HepG2 (cell line): ENCODE results near the gene KRCC1. TPM values are rescaled to one million over a fixed set of nuclear protein-coding genes. Genes with fewer than 3 reads are reported as not detected.

Experiments used
- ATAC-seq: fragments of 200-7000 bp; cut with Tn5 transposase; 3 replicates; pipeline ENCODE4 v1.9.1; 2020; ENCODE audit warnings: mild to moderate bottlenecking, moderate library complexity
- BruUV-seq: library from RNA; stranded (reverse); fragments of 400-500 nt; replicated peaks from 2 replicates; lab custom pipeline; 2021; lab: Mats Ljungman, UMichigan
- CTCF ChIA-PET: fragments of 300-600 bp; formaldehyde crosslinking; extraction: SDS; loops from one replicate; lab custom pipeline; 2021; ENCODE audit warnings: low total read pairs, inconsistent platforms, low intra/inter-chr PET ratio; lab: Yijun Ruan, JAX
- POLR2A ChIA-PET: fragments of 350-600 bp; sonication (Branson Sonifier 250); formaldehyde crosslinking; loops from one replicate; lab custom pipeline; 2020; ENCODE audit warnings: antibody characterized with exemption, inconsistent platforms; lab: Yijun Ruan, JAX
- DNase-seq: peaks from one replicate; pipeline ENCODE4 v3.0.0-alpha.2; 2015; ENCODE audit warnings: low spot score
- FAIRE-seq: peaks from 3 replicates; lab custom pipeline; 2011; peaks lifted over from hg19 to GRCh38; lab: Jason Lieb, UNC
- H2AFZ ChIP-seq: one replicate; pipeline ENCODE4 v1.6.1; 2011; ENCODE audit warnings: low read length, inconsistent platforms
- H3K27ac ChIP-seq: fragments of 300-600 bp; 3 replicates; pipeline ENCODE4 v1.8.0; 2011; ENCODE audit warnings: mixed run types, mild to moderate bottlenecking, mixed read lengths, low read length, inconsistent platforms; ENCODE audit not compliant: insufficient read depth; ENCODE audit errors: extremely low read length
- H3K27me3 ChIP-seq, 2 experiments: fragments of 200-600 bp in 1 of 2; 2 replicates in 1 of 2; 3 replicates in 1 of 2; pipeline versions ENCODE4 v1.6.0 to v1.8.0; 2011; ENCODE audit warnings: low read length in 2 of 2, mild to moderate bottlenecking in 2 of 2, moderate library complexity in 2 of 2, inconsistent platforms in 1 of 2; ENCODE audit not compliant: insufficient read depth in 2 of 2, control insufficient read depth in 1 of 2
- H3K36me3 ChIP-seq, 2 experiments: fragments of 200-600 bp in 1 of 2; replicated peaks in 1 of 2; 2 replicates in 1 of 2; 3 replicates in 1 of 2; pipeline versions ENCODE4 v1.5.1 to v1.8.0; 2011; ENCODE audit warnings: low read length in 2 of 2, inconsistent platforms in 1 of 2; ENCODE audit not compliant: insufficient read depth in 2 of 2, control insufficient read depth in 1 of 2
- H3K4me1 ChIP-seq: 2 replicates; pipeline ENCODE4 v1.5.1; 2012; ENCODE audit warnings: low read length, inconsistent platforms; ENCODE audit not compliant: insufficient read depth
- H3K4me2 ChIP-seq: 2 replicates; pipeline ENCODE4 v1.6.0; 2011; ENCODE audit warnings: low read depth, low read length, inconsistent platforms
- H3K4me3 ChIP-seq, 3 experiments: fragments of 200-600 bp in 1 of 3; sonication (generic), shearing (Covaris generic) in 1 of 3; replicated peaks in 1 of 3; 2 replicates each; pipeline ENCODE4 v1.5.1; 2011 to 2016; ENCODE audit warnings: low read length in 3 of 3, inconsistent platforms in 2 of 3, low read depth in 2 of 3, mild to moderate bottlenecking in 2 of 3, control low read depth in 1 of 3, mixed read lengths in 1 of 3; ENCODE audit not compliant: insufficient read depth in 1 of 3
- H3K79me2 ChIP-seq: one replicate; pipeline ENCODE4 v1.6.1; 2011; ENCODE audit warnings: low read length, inconsistent platforms; ENCODE audit not compliant: insufficient read depth
- H3K9ac ChIP-seq: 2 replicates; pipeline ENCODE4 v1.6.0; 2011; ENCODE audit warnings: mild to moderate bottlenecking, low read depth, low read length, inconsistent platforms; ENCODE audit not compliant: insufficient read depth
- H3K9me3 ChIP-seq: 2 replicates; pipeline ENCODE4 v1.5.1; 2012; ENCODE audit warnings: mild to moderate bottlenecking, low read length
- H4K20me1 ChIP-seq: 2 replicates; pipeline ENCODE4 v1.6.0; 2011; ENCODE audit warnings: inconsistent platforms, mild to moderate bottlenecking, low read length, moderate library complexity; ENCODE audit not compliant: insufficient read depth
- ATF3 ChIP-seq: sonication (generic); formaldehyde crosslinking; IDR thresholded peaks from 2 replicates; pipeline ENCODE4 v1.4.0; 2020; ENCODE audit warnings: missing genetic modification reagents
- ATRX ChIP-seq: sonication (generic); formaldehyde crosslinking; IDR thresholded peaks from 2 replicates; pipeline ENCODE4 v1.4.0; 2020; ENCODE audit warnings: missing genetic modification reagents, borderline replicate concordance
- CEBPZ ChIP-seq: IDR thresholded peaks from 2 replicates; pipeline ENCODE4 v1.6.1; 2012; ENCODE audit warnings: low read length, improper control_type of control experiment
- HOXA5 ChIP-seq: sonication (generic); formaldehyde crosslinking; IDR thresholded peaks from 2 replicates; pipeline ENCODE4 v1.4.0; 2020; ENCODE audit warnings: missing genetic modification reagents
- KLF6 ChIP-seq: IDR thresholded peaks from 2 replicates; pipeline ENCODE4 v1.8.0; 2016; ENCODE audit warnings: missing biosample characterization, missing genetic modification reagents
- NBN ChIP-seq: fragments of 450-650 bp; conservative IDR thresholded peaks from 2 replicates; pipeline ENCODE4 v1.6.1; 2017
- NR2F6 ChIP-seq, 2 experiments: IDR thresholded peaks; 2 replicates each; pipeline ENCODE4 v1.6.1; 2016; ENCODE audit warnings: antibody characterized with exemption in 1 of 2, mild to moderate bottlenecking in 1 of 2
- RCOR2 ChIP-seq: IDR thresholded peaks from 2 replicates; pipeline ENCODE4 v1.6.1; 2016; ENCODE audit warnings: missing biosample characterization, missing genetic modification reagents
- SRF ChIP-seq: IDR thresholded peaks from 2 replicates; pipeline ENCODE4 v1.6.1; 2011; ENCODE audit warnings: mild to moderate bottlenecking, low read depth, low read length, moderate library complexity
- THAP11 ChIP-seq: IDR thresholded peaks from 2 replicates; pipeline ENCODE4 v1.6.1; 2016; ENCODE audit warnings: missing biosample characterization, missing genetic modification reagents
- TP53 ChIP-seq: sonication (generic); formaldehyde crosslinking; conservative IDR thresholded peaks from 2 replicates; pipeline ENCODE4 v1.4.0; 2020; ENCODE audit warnings: missing genetic modification reagents
- ZKSCAN8 ChIP-seq: IDR thresholded peaks from 2 replicates; pipeline ENCODE4 v1.6.1; 2016; ENCODE audit warnings: borderline replicate concordance, missing genetic modification reagents, missing compliant biosample characterization
- ZNF142 ChIP-seq: sonication (generic); formaldehyde crosslinking; IDR thresholded peaks from 2 replicates; pipeline ENCODE4 v1.4.0; 2020; ENCODE audit warnings: missing genetic modification reagents
- ZNF414 ChIP-seq: sonication (generic); formaldehyde crosslinking; IDR thresholded peaks from 2 replicates; pipeline ENCODE4 v1.5.0; 2020; ENCODE audit warnings: missing genetic modification reagents
- WGBS: methylation state at CpG from one replicate; pipeline ENCODE4 v1.1.6; 2017; ENCODE audit warnings: low lambda C conversion rate; 5-methylcytosine and 5-hydroxymethylcytosine counted together
- in situ Hi-C: cut with HindIII; loops from 2 replicates; pipeline ENCODE4 v1.10.0; 2017; ENCODE audit warnings: low pct_unique_long_range_greater_than_20kb; ENCODE audit not compliant: extremely low pct_ligation_motif_present
- intact Hi-C: fragments of 100-400 bp; cut with micrococcal nuclease; formaldehyde crosslinking; loops from one replicate; pipeline ENCODE4 v1.10.0; 2022; ENCODE audit not compliant: unreplicated experiment
- polyA plus RNA-seq, 8 experiments: library from polyadenylated mRNA; depleted of rRNA in 3 of 8; stranded (reverse) in 7 of 8; unstranded in 1 of 8; fragments of >200 nt; fragmentation: Illumina TruSeq in 4 of 8; extraction: Trizol in 4 of 8; gene quantifications; 2 replicates each; pipeline versions ENCODE4 v1.2.1 to v1.2.3, GENCODE V29; 2011 to 2016; ENCODE audit warnings: low read depth in 4 of 8, missing spikeins in 1 of 8, mixed read lengths in 1 of 8; ENCODE audit not compliant: insufficient read depth in 1 of 8
- total RNA-seq, 5 experiments: library from RNA; depleted of rRNA; stranded (reverse); fragments of >200 nt; fragmentation: Illumina TruSeq; extraction: Trizol; gene quantifications; 2 replicates each; pipeline ENCODE4 v1.2.3, GENCODE V29; 2016; ENCODE audit warnings: low read depth in 1 of 5

KRCC1 gene
- total and polyA plus RNA-seq, 2 of the 13 experiments (the other 11 are each of a cell fraction or from before 2014, with no cell fraction given), result 6.5 to 7.7 TPM

- no peak for TF ChIP-seq HOXA5 (CRISPR knock-in tag)
Observed at GRCh38 chr2:88027697-88028389, 27.7 kb downstream of the KRCC1 start (continued).

- no peak overlapping the region for H3K4me2 ChIP-seq
- ATAC-seq (no peak), DNase-seq (no peak), FAIRE-seq (no peak)
- no peak overlapping the region for H3K9ac ChIP-seq
- H2AFZ ChIP-seq, result no peak overlapping the region
- peaks cover 17% of the 10 kb centered on the region for H3K4me1 ChIP-seq
- H3K36me3 ChIP-seq, result no peaks in the 10 kb centered on the region
- 89% methylated on average over 6 of the region's 6 CpGs for WGBS
- in situ Hi-C loops (no loop called here), intact Hi-C loops (no loop called here)
- CTCF ChIA-PET, result no interaction called here
- POLR2A ChIA-PET, result no interaction called here
- no peaks in the 10 kb centered on the region for H4K20me1 ChIP-seq
- no peaks in the 10 kb centered on the region for H3K9me3 ChIP-seq
- H3K4me3 ChIP-seq, result no peak overlapping the region
- H3K27me3 ChIP-seq, result no peaks in the 10 kb centered on the region
- H3K79me2 ChIP-seq, result no peaks in the 10 kb centered on the region
- no TSS peak for BruUV-seq
- no peak overlapping the region for H3K27ac ChIP-seq
- TF ChIP-seq THAP11 (CRISPR knock-in tag), result no peak
- TF ChIP-seq NR2F6 (IDR thresholded peaks at IDR 0.05), result no peak
- no peak for TF ChIP-seq NR2F6 (CRISPR knock-in tag; IDR thresholded peaks at IDR 0.05)
- no peak for TF ChIP-seq RCOR2
- no peak for TF ChIP-seq ZNF142
- TF ChIP-seq KLF6 (CRISPR knock-in tag), result no peak
- no peak for TF ChIP-seq ZKSCAN8 (CRISPR knock-in tag)
- no peak for TF ChIP-seq ZNF414 (CRISPR knock-in tag)
- TF ChIP-seq ATRX, result no peak
- TF ChIP-seq TP53 (CRISPR knock-in tag), result no peak
- TF ChIP-seq ATF3 (CRISPR knock-in tag), result no peak
- no peak for TF ChIP-seq CEBPZ
- no peak for TF ChIP-seq NBN
- TF ChIP-seq SRF, result no peak
Observed at GRCh38 chr2:88024509-88024908, 31.1 kb downstream of the KRCC1 start.
